Stimulated activated naive B cell treated with anti-CD40 and anti-IgM and Interleukin-4, amounts not matched to agents 10 μg/mL and 1 μg/mL and 100 μg/mL, for 72 hours (primary cell): Measurements from ENCODE around the gene HTR7.
A peak's percentile ranks its signal among the peaks of the same experiment; 100 is the strongest.

ENCODE experiments used
- ATAC-seq, 2 donors: fragments of 150-1000 bp; cut with Tn5 transposase; replicated peaks; 2 replicates each; pipeline ENCODE4 v1.10.0; 2021; ENCODE audit warnings: moderate library complexity in 1 of 2
- DNase-seq: peaks from one replicate; pipeline ENCODE4 v3.0.0; 2021
- H3K27ac Mint-ChIP-seq: one replicate; pipeline ENCODE4 v1.8.0; 2022; ENCODE audit warnings: mild to moderate bottlenecking, mixed read lengths
- H3K27me3 Mint-ChIP-seq, 2 donors: one replicate each; pipeline ENCODE4 v1.8.0; 2022; ENCODE audit warnings: mixed read lengths in 2 of 2
- H3K36me3 Mint-ChIP-seq, 2 donors: one replicate each; pipeline ENCODE4 v1.8.0; 2022; ENCODE audit warnings: mixed read lengths in 2 of 2, mild to moderate bottlenecking in 1 of 2
- H3K4me1 Mint-ChIP-seq, 2 donors: one replicate each; pipeline ENCODE4 v1.8.0; 2022; ENCODE audit warnings: mixed read lengths in 2 of 2, mild to moderate bottlenecking in 1 of 2
- H3K4me3 Mint-ChIP-seq, 2 donors: one replicate each; pipeline ENCODE4 v1.8.0; 2022; ENCODE audit warnings: mild to moderate bottlenecking in 2 of 2, mixed read lengths in 2 of 2, moderate library complexity in 1 of 2
- H3K9me3 Mint-ChIP-seq, 2 donors: one replicate each; pipeline ENCODE4 v1.8.0; 2022; ENCODE audit warnings: mixed read lengths in 2 of 2, mild to moderate bottlenecking in 1 of 2

HTR7 gene

DNA sequence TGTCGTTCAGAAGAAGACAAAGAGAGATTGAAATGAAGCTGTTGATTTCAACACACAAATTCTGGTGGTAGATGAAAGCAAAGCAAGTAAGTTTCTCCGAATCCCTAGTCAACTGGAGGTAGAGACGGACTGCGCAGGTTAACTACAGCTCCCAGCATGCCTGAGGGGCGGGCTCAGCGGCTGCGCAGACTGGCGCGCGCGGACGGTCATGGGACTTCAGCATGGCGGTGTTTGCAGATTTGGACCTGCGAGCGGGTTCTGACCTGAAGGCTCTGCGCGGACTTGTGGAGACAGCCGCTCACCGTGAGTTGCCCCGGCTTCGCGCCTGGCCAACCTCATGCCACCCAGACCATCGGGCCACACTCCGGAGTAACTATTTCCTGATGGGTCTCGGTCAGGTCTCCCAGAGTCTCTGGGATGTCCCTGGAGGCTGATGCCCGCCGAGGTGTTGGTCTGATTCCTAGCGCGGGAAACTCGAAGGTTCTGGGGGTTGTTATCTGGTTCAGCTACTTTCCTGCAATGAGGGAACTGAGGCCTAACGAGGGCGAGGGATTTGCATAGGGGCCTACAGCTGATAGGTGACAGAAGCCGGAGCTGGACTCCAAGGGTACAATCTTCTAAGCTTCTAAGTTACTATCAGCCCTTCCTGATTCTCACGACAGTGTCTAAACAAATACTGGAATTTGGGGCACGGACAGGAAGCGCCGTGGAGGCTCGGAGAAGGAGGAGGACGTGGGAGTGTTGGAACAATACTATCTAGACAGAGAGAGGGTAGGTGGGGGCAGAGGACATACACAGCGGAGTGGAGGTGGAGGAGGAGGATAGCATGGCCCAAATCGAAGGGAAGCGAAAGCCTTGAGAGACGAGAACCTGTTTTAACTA is 14.2 kb upstream of the HTR7 start, which contains the start of gene RPP30:
Gene RPP30 (plus strand): TSS at position 209 of the 882 bp plus-strand sequence. CDS start 13 bp downstream, at position 222.
- H3K27ac Mint-ChIP-seq = peak within 1 kb of the TSS; percentile 93
- ATAC-seq (peak; percentile 99), DNase-seq (peak; percentile 73)
- peaks cover 10 to 12% of the 10 kb centered on the region in 2 donors for H3K36me3 Mint-ChIP-seq
- peak within 1 kb of the TSS; percentile 96 to 97 for H3K4me3 Mint-ChIP-seq
- peaks cover 16 to 26% of the 10 kb centered on the region in 2 donors for H3K27me3 Mint-ChIP-seq
- H3K9me3 Mint-ChIP-seq = peaks cover 4% of the 10 kb centered on the region in 2 donors
- H3K4me1 Mint-ChIP-seq = peaks cover 11 to 21% of the 10 kb centered on the region in 2 donors

DNA sequence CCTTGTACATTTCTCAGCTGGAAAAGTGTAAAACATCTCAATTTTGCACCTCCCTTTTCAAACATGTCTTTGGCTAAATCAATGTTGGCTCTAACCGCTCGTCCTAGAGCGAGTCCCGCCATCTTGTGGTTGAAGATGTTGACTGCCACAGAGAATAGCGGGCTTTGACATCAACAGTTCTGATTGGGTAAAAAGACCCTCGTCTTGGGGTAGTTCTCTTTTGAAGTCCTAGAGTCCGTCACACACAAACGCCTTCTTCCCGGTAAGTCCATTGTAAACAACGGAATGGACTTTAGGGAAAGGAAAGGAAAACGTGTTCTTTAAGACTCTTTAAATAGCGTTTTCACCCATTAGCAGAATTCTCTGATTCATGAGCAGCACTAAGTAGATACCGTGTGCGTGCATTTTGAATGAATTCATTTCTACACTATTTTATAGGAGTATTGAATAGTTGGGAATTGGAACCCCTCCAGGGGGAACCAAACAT is 13.5 kb upstream of the HTR7 start:
- Mint-ChIP-seq H3K4me3 (peak overlapping the region; percentile 96 to 97), H3K27me3 (peaks cover 19 to 31% of the 10 kb centered on the region in 2 donors), H3K4me1 (peaks cover 11 to 21% of the 10 kb centered on the region in 2 donors), H3K27ac (peak overlapping the region; percentile 93), H3K36me3 (peaks cover 5 to 8% of the 10 kb centered on the region in 2 donors), H3K9me3 (peaks cover 4% of the 10 kb centered on the region in 2 donors)
- ATAC-seq (peak; percentile 70 to 74), DNase-seq (peak; percentile 20)

DNA sequence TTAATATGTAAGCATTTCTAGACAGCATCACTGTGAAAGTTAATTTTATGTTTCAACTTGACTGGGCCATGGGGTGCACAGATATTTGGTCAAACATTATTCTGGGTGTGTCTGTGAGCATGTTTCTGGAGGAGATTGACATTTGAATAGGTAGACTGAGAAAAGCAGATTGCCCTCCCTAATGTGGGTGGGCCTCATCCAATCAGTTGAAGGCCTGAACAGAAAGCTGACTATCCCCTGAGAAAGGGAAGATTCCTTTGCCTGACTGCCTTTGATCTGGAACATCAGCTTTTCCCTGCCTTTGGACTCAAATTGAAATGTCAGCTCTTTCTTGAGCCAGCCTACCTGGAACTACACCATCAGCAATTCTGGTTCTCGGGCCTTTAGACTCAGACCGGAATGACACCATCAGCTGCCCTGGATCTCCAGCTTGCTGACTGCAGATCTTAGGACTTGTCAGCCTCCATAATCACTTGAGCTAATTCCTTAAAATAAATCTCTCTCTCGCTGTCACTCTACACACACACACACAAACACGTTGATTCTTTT is 8.3 kb upstream of the HTR7 start:
- Mint-ChIP-seq H3K27ac (no peak overlapping the region), H3K4me1 (peaks cover 0 to 2% of the 10 kb centered on the region in 2 donors), H3K4me3 (no peak overlapping the region), H3K36me3 (peaks cover 0 to 4% of the 10 kb centered on the region in 2 donors), H3K9me3 (peaks cover 4% of the 10 kb centered on the region in 2 donors), H3K27me3 (peaks cover 31 to 51% of the 10 kb centered on the region in 2 donors)
- no peak for DNase-seq
- ATAC-seq = no peak

DNA sequence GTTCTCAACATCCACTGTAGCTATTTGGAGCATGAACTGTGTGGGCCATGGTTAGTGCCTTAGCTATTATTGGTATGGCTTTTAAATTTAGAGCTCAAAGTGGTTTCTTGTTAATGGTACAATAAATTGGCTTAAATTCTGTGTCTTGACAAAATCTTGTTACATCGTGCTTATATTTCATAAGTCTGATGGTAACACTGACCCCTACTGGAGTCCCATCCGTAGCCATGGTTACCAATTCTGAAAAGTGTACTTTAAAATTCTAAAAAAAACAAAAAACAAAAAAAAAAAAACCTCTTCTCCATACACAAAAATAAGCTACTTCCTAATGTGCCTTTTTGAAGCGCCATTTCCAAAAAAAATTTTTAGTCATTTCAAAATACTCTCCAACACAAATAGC is 7.6 kb upstream of the HTR7 start:
- Mint-ChIP-seq H3K4me3 (no peak overlapping the region), H3K27me3 (peaks cover 35 to 51% of the 10 kb centered on the region in 2 donors), H3K4me1 (peaks cover 0 to under 1% of the 10 kb centered on the region in 2 donors), H3K36me3 (peaks cover 0 to 4% of the 10 kb centered on the region in 2 donors), H3K9me3 (peaks cover 4% of the 10 kb centered on the region in 2 donors), H3K27ac (no peak overlapping the region)
- ATAC-seq = no peak
- DNase-seq = no peak

DNA sequence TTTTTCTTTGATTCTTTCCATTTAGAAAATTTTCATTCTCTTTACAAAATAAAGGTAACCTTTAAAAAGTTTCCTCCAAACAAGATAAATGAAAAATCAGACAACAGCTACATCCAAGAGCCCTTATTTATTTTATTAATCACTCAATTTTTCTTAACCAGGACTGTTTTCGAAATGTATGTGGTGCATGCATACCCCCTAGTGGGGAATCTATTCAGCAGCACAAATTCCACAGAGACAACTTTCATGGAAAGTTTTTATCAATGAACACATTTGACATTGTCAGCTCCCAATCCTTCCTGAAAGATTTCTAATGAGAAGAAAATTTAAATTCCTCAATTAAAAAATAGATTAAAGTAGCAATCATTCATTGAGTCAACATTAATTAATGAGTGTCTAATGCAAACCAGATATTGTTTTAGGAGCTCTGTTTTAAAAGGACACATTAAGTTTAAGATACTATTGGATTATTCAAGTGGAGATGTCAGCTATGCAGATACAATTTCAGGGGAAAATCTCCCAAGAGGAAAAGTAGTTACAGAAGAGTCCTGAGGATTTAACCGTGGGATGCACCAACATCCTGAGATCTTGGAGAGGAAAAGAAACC is 5.2 kb upstream of the HTR7 start:
- Mint-ChIP-seq H3K27ac (no peak overlapping the region), H3K27me3 (peaks cover 28 to 35% of the 10 kb centered on the region in 2 donors)

DNA sequence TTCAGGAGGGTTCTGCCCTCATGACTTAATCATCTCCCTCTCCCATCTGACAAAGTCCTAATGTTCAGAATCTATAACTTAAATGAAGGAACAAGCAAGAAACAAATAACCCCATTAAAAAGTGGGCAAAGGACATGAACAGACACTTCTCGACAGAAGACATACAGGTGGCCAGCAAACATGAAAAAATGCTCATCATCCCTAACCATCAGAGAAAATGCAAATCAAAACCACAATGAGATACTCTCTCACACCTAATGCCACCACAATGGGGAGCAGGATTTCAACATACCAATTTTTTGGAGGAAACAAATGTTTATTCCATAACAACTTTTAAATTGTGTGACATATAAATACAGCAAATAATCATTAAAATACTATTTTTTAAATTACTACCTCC is 3.0 kb upstream of the HTR7 start:
- no peak for DNase-seq
- peaks cover 20 to 32% of the 10 kb centered on the region in 2 donors for H3K27me3 Mint-ChIP-seq
- H3K4me3 Mint-ChIP-seq = no peak overlapping the region
- H3K27ac Mint-ChIP-seq = no peak overlapping the region
- ATAC-seq = no peak
- H3K9me3 Mint-ChIP-seq = no peaks in the 10 kb centered on the region
- H3K4me1 Mint-ChIP-seq = peaks cover 8 to 15% of the 10 kb centered on the region in 2 donors
- peaks cover 0 to 4% of the 10 kb centered on the region in 2 donors for H3K36me3 Mint-ChIP-seq

More for the DNA sequence above, 5.2 kb upstream of the HTR7 start:
- Mint-ChIP-seq H3K36me3 (no peaks in the 10 kb centered on the region), H3K4me1 (peaks cover 4 to 6% of the 10 kb centered on the region in 2 donors), H3K9me3 (no peaks in the 10 kb centered on the region), H3K4me3 (no peak overlapping the region)
- ATAC-seq = no peak
- DNase-seq = no peak

DNA sequence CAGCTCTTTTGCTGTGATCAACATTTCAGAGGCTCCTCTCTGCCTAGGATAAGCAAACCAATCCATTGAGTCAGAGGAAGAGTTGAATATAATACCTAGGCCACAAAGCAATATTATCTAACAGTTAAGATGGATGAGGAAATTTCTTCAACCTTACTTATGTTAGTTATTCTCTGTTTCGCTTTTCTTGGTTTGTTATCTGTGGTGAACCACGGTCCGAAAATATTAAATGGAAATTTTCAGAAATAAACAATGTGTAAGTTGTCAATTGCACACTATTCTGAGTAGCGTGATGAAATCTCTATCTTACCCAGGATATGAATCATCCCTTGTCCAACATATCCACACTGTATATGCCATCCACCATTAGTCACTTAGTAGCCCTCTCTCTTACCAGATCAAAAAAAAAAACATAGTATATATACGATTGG is 1.5 kb upstream of the HTR7 start:
- H3K4me3 Mint-ChIP-seq = no peak overlapping the region
- ATAC-seq = no peak

DNA sequence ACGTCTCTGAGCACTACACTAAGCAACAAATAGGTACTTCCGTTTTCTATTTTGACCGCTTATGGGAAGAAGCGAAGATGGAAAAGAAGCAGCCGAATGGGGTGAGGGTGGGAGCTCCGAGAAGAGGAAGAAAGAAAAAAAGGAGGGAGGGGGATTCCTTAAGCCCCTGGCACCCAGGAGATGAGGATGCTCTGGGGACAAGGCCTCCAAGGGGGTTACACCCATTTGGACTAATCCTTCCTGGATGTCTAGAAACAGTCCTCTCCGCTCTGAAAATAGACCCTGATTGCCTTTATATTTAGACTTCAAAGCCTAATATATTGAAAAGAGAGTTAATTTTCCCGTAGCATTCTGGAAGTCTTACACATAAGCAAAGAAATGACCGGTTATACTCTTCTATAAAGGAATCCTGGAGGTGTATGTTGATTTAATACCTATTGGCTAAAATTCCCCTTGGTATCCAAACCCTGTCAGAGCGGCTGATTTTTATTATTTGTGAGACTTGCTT is 676 bp upstream of the HTR7 start:
- H3K36me3 Mint-ChIP-seq = peaks cover 0 to 4% of the 10 kb centered on the region in 2 donors
- H3K4me3 Mint-ChIP-seq = peak overlapping the region; percentile 92 to 96
- ATAC-seq = no peak
- peaks cover 8 to 15% of the 10 kb centered on the region in 2 donors for H3K4me1 Mint-ChIP-seq
- DNase-seq = no peak
- peaks cover 23 to 34% of the 10 kb centered on the region in 2 donors for H3K27me3 Mint-ChIP-seq
- no peaks in the 10 kb centered on the region for H3K9me3 Mint-ChIP-seq
- peak overlapping the region; percentile 93 for H3K27ac Mint-ChIP-seq

More for the DNA sequence above, 1.5 kb upstream of the HTR7 start:
- Mint-ChIP-seq H3K27ac (no peak overlapping the region), H3K4me1 (peaks cover 8 to 15% of the 10 kb centered on the region in 2 donors), H3K9me3 (no peaks in the 10 kb centered on the region), H3K27me3 (peaks cover 20 to 33% of the 10 kb centered on the region in 2 donors), H3K36me3 (peaks cover 0 to 4% of the 10 kb centered on the region in 2 donors)
- DNase-seq = no peak

DNA sequence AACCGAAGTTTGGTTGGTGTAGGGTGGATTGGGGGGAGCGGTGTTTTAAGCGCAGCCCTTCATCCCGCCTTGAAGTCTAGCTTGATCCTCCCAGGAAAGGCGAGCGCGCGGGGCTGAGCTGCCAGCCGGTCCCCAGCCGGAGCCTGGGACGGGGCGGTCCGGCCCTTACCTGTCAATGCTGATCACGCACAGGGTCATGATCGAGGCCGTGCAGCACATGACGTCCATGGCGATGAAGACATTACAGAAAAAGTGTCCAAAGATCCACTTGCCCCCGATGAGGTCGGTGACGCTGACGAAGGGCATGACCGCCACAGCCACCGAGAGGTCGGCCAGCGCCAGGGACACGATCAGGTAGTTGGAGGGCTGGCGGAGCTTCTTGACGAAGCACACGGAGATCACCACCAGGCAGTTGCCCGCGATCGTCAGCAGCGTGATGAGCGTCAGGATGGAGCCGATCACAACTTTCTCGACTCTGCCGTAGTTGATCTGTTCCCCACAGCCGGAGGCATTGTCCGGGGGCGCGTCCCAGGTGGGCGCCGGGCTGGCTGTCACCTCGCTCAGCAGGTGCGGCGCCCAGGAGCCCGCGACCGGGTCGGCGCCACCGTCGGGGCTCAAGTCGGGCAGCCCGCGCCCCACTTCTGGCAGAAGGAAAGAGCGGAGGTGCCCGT is 740 bp downstream of the HTR7 start:
- DNase-seq (no peak), ATAC-seq (peak; percentile 22 to 32)
- H3K9me3 Mint-ChIP-seq = no peaks in the 10 kb centered on the region
- peak overlapping the region; percentile 83 to 84 for H3K4me3 Mint-ChIP-seq
- peaks cover 2 to 4% of the 10 kb centered on the region in 2 donors for H3K36me3 Mint-ChIP-seq
- H3K4me1 Mint-ChIP-seq = peaks cover 8 to 15% of the 10 kb centered on the region in 2 donors
- H3K27me3 Mint-ChIP-seq = peaks cover 26 to 41% of the 10 kb centered on the region in 2 donors
- peak overlapping the region; percentile 37 for H3K27ac Mint-ChIP-seq

DNA sequence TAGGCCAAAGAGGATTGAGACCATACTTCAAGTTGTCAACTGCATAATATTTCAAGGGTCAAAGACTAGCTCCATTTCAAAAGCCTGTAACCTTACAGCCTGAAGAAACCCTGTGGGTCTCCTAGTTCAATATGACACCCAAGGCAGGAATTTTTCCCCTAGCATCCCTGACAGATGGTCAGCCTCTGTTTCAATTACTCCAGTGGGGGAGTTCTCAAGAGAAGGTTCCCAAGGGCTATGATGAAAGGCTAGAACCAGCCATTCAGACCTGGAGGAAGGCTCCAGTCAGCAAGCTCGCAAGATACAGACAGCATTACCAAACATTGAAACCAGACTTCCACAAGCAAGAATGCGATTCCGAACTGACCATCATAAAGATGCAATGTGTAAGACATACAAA is 1.6 kb downstream of the HTR7 start:
- DNase-seq (no peak), ATAC-seq (no peak)
- Mint-ChIP-seq H3K9me3 (no peaks in the 10 kb centered on the region), H3K36me3 (peaks cover 4 to 6% of the 10 kb centered on the region in 2 donors), H3K4me3 (no peak overlapping the region), H3K27me3 (peaks cover 31 to 46% of the 10 kb centered on the region in 2 donors), H3K4me1 (peaks cover 8 to 15% of the 10 kb centered on the region in 2 donors), H3K27ac (no peak overlapping the region)

DNA sequence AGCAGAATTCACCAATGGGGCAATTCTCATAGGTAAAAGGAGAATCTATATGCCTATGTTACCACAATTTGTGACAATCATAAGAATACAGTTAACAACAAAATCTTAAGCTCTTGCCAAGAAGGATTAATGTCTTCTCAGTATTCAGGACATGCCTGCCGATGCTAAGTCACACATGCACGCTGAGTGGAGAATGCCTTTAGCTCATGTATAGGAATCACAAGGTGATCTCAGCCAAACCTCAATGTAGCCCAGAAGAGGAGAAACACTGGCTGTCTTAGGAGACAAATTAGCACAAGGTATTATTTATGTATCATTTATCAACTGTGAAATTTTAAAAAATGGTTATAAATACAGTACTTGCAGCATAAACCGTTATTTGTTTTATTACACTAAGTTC is 2.7 kb downstream of the HTR7 start:
- Mint-ChIP-seq H3K27me3 (peaks cover 38 to 57% of the 10 kb centered on the region in 2 donors), H3K4me3 (no peak overlapping the region)

DNA sequence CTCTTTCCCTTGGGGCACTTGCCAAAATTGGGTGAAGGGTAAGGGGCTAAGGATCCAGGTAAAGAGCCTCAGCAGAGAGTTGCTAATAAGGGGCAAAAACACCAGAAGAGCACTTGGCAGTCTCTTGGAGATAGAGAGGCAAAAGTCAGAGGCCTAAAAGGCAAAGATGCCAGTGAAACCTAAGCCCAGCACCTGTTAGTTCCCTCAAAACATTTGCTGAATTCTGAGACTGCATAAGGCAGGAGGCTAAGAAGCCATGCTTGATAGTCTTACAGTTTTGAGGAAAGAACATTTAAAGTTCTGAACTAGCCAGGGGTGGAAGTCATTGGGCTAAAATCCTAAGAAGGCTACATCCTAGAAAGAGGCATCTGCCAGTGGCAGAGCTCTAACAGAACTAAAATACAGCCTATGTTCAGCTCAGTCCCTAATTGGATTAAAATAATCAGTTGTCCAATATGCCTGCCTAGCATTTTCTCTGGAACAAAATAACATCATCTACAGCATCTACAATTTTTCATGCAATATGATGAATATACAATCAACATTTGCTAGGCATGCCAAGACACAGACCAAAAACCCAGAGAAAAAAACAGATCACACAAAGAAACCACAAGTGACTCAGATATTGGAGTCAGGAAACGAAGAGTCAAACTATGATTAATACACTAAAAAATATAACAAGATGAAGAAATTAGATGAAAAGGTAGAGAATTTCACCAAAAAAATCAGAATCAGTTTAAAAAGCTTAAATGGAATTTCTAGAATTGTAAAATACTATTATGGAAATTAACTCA is 7.7 kb downstream of the HTR7 start:
- Mint-ChIP-seq H3K4me3 (no peak overlapping the region), H3K36me3 (peaks cover 9 to 16% of the 10 kb centered on the region in 2 donors), H3K9me3 (peaks cover 10 to 12% of the 10 kb centered on the region in 2 donors), H3K27ac (no peak overlapping the region), H3K27me3 (peaks cover 34 to 52% of the 10 kb centered on the region in 2 donors), H3K4me1 (peaks cover 0 to 6% of the 10 kb centered on the region in 2 donors)
- DNase-seq (no peak), ATAC-seq (no peak)

More for the DNA sequence above, 2.7 kb downstream of the HTR7 start:
- peaks cover 10% of the 10 kb centered on the region in 2 donors for H3K9me3 Mint-ChIP-seq
- H3K36me3 Mint-ChIP-seq = peaks cover 13 to 16% of the 10 kb centered on the region in 2 donors
- no peak overlapping the region for H3K27ac Mint-ChIP-seq
- DNase-seq (no peak), ATAC-seq (no peak)
- H3K4me1 Mint-ChIP-seq = peaks cover 8 to 15% of the 10 kb centered on the region in 2 donors

DNA sequence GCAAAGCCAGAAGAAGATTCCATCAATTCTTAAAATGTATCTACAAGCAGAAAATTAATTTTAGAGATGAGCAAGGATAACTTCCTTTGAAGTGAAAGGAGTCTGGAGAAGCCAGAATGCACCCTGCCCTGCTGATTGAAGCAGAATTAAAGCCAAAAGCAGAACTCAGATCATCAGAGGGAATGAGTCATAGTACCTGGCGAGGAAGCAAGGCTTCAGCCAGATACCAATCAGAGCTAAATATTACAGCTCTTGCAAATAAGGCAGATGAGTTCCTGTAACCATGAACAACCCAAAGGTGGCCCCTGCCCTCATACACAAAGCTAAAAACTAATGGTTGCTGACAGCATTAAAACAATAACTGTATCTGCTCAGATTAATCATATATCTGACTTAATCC is 10.4 kb downstream of the HTR7 start:
- Mint-ChIP-seq H3K27me3 (peaks cover 35 to 54% of the 10 kb centered on the region in 2 donors), H3K4me3 (no peak overlapping the region)
- ATAC-seq = peak; percentile 53 to 64

More for the DNA sequence above, 10.4 kb downstream of the HTR7 start:
- H3K4me1 Mint-ChIP-seq = peaks cover 0 to 10% of the 10 kb centered on the region in 2 donors
- no peak for DNase-seq
- H3K36me3 Mint-ChIP-seq = peaks cover 9 to 16% of the 10 kb centered on the region in 2 donors
- peaks cover 10 to 12% of the 10 kb centered on the region in 2 donors for H3K9me3 Mint-ChIP-seq
- no peak overlapping the region for H3K27ac Mint-ChIP-seq
